Measurements from ENCODE around the gene TAS2R3. TPM values are rescaled to one million over a fixed set of nuclear protein-coding genes. Genes with fewer than 3 reads are reported as not detected.

Gene TAS2R3
- total and polyA plus RNA-seq, 9 of the 15 experiments (the other 6 are each of a cell fraction or from before 2014, with no cell fraction given) = 0.37 to 1.9 (median 1.2) TPM; not detected in 2

- DNase-seq (ENCODE audit: extremely low read depth in 1 of 4, low spot score in 3 of 4) = peak; percentile 85 to 99 (median 89)
- WGBS (ENCODE audit: insufficient coverage, low coverage, missing lambda C conversion rate) = under 1% methylated on average over 46 of the region's 46 CpGs
- peaks cover 41% of the 10 kb centered on the region for H3K79me2 ChIP-seq (ENCODE audit: control insufficient read depth, insufficient read depth, low read length)
- peak; percentile 96 for FAIRE-seq
- peak within 1 kb of the TSS; percentile 89 for H3K27ac ChIP-seq (ENCODE audit: extremely low read depth, low read depth, low read length)
- POLR2A ChIA-PET = interaction anchor here (0.7 to 3.0 kb wide), 10 partner anchors 11 to 1101 kb away, joined by 3 to 30 read pairs (median 4); partner anchors contain the start of genes AGK and DENND11
- H3K4me2 ChIP-seq (ENCODE audit: insufficient read depth, low read length) = peak within 1 kb of the TSS; percentile 98
- no peaks in the 10 kb centered on the region for H3K9me1 ChIP-seq (ENCODE audit: control insufficient read depth, insufficient read depth, low read length)
- H3K27me3 ChIP-seq (ENCODE audit: control insufficient read depth in 2 of 2, insufficient read depth in 2 of 2, low read length in 2 of 2) = no peaks in the 10 kb centered on the region
- CTCF ChIA-PET (ENCODE audit: low intra/inter-chr PET ratio) = interaction anchor here (0.6 to 0.7 kb wide), 3 partner anchors 84 to 91 kb away, joined by 3 to 7 read pairs (median 3); no protein-coding TSS in a partner anchor
- peaks cover 38% of the 10 kb centered on the region for H3K36me3 ChIP-seq (ENCODE audit: control insufficient read depth, insufficient read depth, low read length)
- peaks cover 5 to 12% of the 10 kb centered on the region in 2 experiments; a peak in 4 of 5 replicates for H3K4me1 ChIP-seq (replicated peaks in 1 of 2; ENCODE audit: control insufficient read depth in 2 of 2, insufficient read depth in 2 of 2, low read length in 2 of 2)
- H3K4me3 ChIP-seq = peak within 1 kb of the TSS; percentile 65
- H3K9ac ChIP-seq (ENCODE audit: insufficient read depth in 1 of 2, low read depth in 2 of 2, low read length in 2 of 2) = peak within 1 kb of the TSS; percentile 84 to 92
- H2AFZ ChIP-seq (ENCODE audit: low read depth, low read length) = peak within 1 kb of the TSS; percentile 96
- in situ Hi-C loops (cut with MboI) (no loop called here), intact Hi-C loops (cut with micrococcal nuclease) (loop anchor here (1.0 to 5.0 kb wide), 2 partner anchors 84 to 186 kb away; partner anchors contain the start of gene AGK)
- peak; percentile 89 for ATAC-seq
- no peaks in the 10 kb centered on the region for H4K20me1 ChIP-seq (replicated peaks; ENCODE audit: control insufficient read depth, insufficient read depth, low read length)
- BruUV-seq (replicated peaks) = no TSS peak
- H3K9me3 ChIP-seq (replicated peaks; ENCODE audit: control insufficient read depth, insufficient read depth, low read depth, low read length) = no peaks in the 10 kb centered on the region
- TF ChIP-seq HDGF (IDR thresholded peaks at IDR 0.05) = no peak
- TF ChIP-seq SMARCB1 (IDR thresholded peaks at IDR 0.05; ENCODE audit: insufficient read length, low read depth) = no peak
- peak; percentile 97 for TF ChIP-seq TOE1 (IDR thresholded peaks at IDR 0.05; ENCODE audit: borderline replicate concordance)
- TF ChIP-seq TOE1 (CRISPR knock-in tag; IDR thresholded peaks at IDR 0.05; ENCODE audit: borderline replicate concordance, low read depth) = no peak; the same call in 1 of the 2 replicates
- peak; percentile 53; the same call in 1 of the 2 replicates for TF ChIP-seq THAP7 (CRISPR knock-in tag; IDR thresholded peaks at IDR 0.05)
- TF ChIP-seq PHB2 (IDR thresholded peaks at IDR 0.05; ENCODE audit: low read depth) = no peak
- peak; percentile 67 for TF ChIP-seq NCOR1 (IDR thresholded peaks at IDR 0.05)
- peak; percentile 75 for TF ChIP-seq E2F3 (CRISPR knock-in tag; IDR thresholded peaks at IDR 0.05)
- TF ChIP-seq CREB3 (tag; conservative IDR thresholded peaks at IDR 0.05; ENCODE audit: low read depth) = no peak; the same call in 1 of the 2 replicates
- TF ChIP-seq L3MBTL2 (IDR thresholded peaks at IDR 0.05) = peak; percentile 72
- TF ChIP-seq RNF219 (CRISPR knock-in tag; IDR thresholded peaks at IDR 0.05) = no peak
- peak; percentile 53 for TF ChIP-seq NCOA4 (IDR thresholded peaks at IDR 0.05; ENCODE audit: partially characterized antibody)
- no peak for TF ChIP-seq SRSF3 (IDR thresholded peaks at IDR 0.05; ENCODE audit: insufficient read depth, low read length)
- TF ChIP-seq TSC22D4 (tag; IDR thresholded peaks at IDR 0.05) = no peak
- peak; percentile 43; the same call in 1 of the 2 replicates for TF ChIP-seq ZNF324 (CRISPR knock-in tag; IDR thresholded peaks at IDR 0.05)
- peak; percentile 96 for TF ChIP-seq CBX1 (IDR thresholded peaks at IDR 0.05; ENCODE audit: low read depth)
- TF ChIP-seq CC2D1A (IDR thresholded peaks at IDR 0.05) = peak; percentile 93
- TF ChIP-seq ZNF77 (CRISPR knock-in tag; IDR thresholded peaks at IDR 0.05) = no peak
Measured at GRCh38 chr7:141737836-141738591, 25.9 kb upstream of the TAS2R3 start, which contains the start of gene SSBP1. Gene SSBP1 (plus strand): TSS chr7:141738358. CDS start chr7:141739167, 809 bp downstream.
